ENCODE data around the gene OSBPL3. TPM values are rescaled to one million over a fixed set of nuclear protein-coding genes. Genes with fewer than 3 reads are reported as not detected.

Gene OSBPL3
- total and polyA plus RNA-seq, 4 donors: 0.28 to 3.0 (median 1.1) TPM

DNA sequence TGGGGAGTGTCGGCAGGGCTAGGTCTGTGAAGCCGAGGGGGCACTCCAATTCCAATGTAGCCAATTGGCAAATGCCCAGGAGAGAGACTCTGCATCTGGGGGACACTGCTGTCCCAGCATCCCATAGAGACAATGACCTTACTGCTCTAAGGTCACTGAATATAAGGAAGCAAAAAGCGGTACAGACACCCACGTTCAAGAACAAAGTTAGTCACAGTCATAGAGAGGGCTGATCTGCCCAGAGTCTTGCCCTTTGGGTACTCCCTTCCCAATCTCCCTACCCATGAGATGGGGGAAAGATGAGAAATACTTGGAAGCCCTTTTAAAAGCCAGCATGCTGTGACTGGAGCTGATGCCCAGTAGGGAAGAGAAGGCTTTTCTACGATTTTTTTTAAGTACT lies 146.4 kb downstream of the OSBPL3 start (continued):
- TF ChIP-seq JUND (IDR thresholded peaks at IDR 0.05) (no peak), NR2F2 (IDR thresholded peaks at IDR 0.05) (no peak), FOXA1 (IDR thresholded peaks at IDR 0.05) (no peak)

- H3K36me3 ChIP-seq (ENCODE audit: control insufficient read depth in 4 of 4, insufficient read depth in 3 of 4, low read depth in 1 of 4, low read length in 3 of 4): no peaks in the 10 kb centered on the region
- H3K4me3 ChIP-seq (ENCODE audit: low read depth in 1 of 3, low read length in 3 of 3): no peak overlapping the region
- H3K27ac ChIP-seq (ENCODE audit: low read depth in 1 of 2, low read length in 2 of 2): no peak overlapping the region
- WGBS: 73% methylated on average over 4 of the region's 4 CpGs
- no peaks in the 10 kb centered on the region for H3K27me3 ChIP-seq (ENCODE audit: control insufficient read depth in 4 of 4, insufficient read depth in 4 of 4, low read length in 3 of 4)
- TF ChIP-seq GABPA (IDR thresholded peaks at IDR 0.05 in 1 of 2, conservative IDR thresholded peaks at IDR 0.05 in 1 of 2) (no peak), FOXA1 (IDR thresholded peaks at IDR 0.05) (no peak), EGR1 (IDR thresholded peaks at IDR 0.05; ENCODE audit: low read depth in 2 of 2) (no peak), YY1 (IDR thresholded peaks at IDR 0.05) (no peak), TAF1 (conservative IDR thresholded peaks at IDR 0.05) (no peak), NR2F2 (IDR thresholded peaks at IDR 0.05) (no peak), RAD21 (IDR thresholded peaks at IDR 0.05) (no peak), CTCF (IDR thresholded peaks at IDR 0.05; ENCODE audit: low read depth, low read length, missing input control) (no peak), HNF4G (IDR thresholded peaks at IDR 0.05) (no peak), JUND (IDR thresholded peaks at IDR 0.05) (no peak), RXRA (IDR thresholded peaks at IDR 0.05) (no peak), SP1 (IDR thresholded peaks at IDR 0.05) (no peak), REST (IDR thresholded peaks at IDR 0.05) (no peak), HNF4A (conservative IDR thresholded peaks at IDR 0.05) (no peak)
- TF ChIP-seq, protein P1, sequence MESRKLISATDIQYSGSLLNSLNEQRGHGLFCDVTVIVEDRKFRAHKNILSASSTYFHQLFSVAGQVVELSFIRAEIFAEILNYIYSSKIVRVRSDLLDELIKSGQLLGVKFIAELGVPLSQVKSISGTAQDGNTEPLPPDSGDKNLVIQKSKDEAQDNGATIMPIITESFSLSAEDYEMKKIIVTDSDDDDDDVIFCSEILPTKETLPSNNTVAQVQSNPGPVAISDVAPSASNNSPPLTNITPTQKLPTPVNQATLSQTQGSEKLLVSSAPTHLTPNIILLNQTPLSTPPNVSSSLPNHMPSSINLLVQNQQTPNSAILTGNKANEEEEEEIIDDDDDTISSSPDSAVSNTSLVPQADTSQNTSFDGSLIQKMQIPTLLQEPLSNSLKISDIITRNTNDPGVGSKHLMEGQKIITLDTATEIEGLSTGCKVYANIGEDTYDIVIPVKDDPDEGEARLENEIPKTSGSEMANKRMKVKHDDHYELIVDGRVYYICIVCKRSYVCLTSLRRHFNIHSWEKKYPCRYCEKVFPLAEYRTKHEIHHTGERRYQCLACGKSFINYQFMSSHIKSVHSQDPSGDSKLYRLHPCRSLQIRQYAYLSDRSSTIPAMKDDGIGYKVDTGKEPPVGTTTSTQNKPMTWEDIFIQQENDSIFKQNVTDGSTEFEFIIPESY (IDR thresholded peaks at IDR 0.05): no peak
- TF ChIP-seq, protein P2, sequence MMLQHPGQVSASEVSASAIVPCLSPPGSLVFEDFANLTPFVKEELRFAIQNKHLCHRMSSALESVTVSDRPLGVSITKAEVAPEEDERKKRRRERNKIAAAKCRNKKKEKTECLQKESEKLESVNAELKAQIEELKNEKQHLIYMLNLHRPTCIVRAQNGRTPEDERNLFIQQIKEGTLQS (IDR thresholded peaks at IDR 0.05): no peak
- TF ChIP-seq, protein P3, sequence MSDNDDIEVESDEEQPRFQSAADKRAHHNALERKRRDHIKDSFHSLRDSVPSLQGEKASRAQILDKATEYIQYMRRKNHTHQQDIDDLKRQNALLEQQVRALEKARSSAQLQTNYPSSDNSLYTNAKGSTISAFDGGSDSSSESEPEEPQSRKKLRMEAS (IDR thresholded peaks at IDR 0.05): no peak
- no peaks in the 10 kb centered on the region for H3K9me3 ChIP-seq (ENCODE audit: control insufficient read depth in 4 of 4, low read length in 3 of 4)
- no peaks in the 10 kb centered on the region for H3K4me1 ChIP-seq (ENCODE audit: control insufficient read depth in 4 of 4, insufficient read depth in 4 of 4, low read length in 3 of 4)
- no peak overlapping the region for H3K9ac ChIP-seq (ENCODE audit: low read depth in 1 of 2, low read length in 2 of 2)
- no peak for DNase-seq (ENCODE audit: low spot score)
These were observed 148.7 kb downstream of the OSBPL3 start for GRCh38 chr7:24831240-24831639.

Measured in liver (tissue), 9 donors.